ENCODE results near the gene BRF1. TPM values are rescaled to one million over a fixed set of nuclear protein-coding genes. Genes with fewer than 3 reads are reported as not detected.
"Not testable (repeated sequence)": the region's sequence is repeated elsewhere in the genome, so short reads cannot be mapped to it uniquely, and the experiment has no call there.

Gene BRF1
- polyA plus RNA-seq, 1 donor = 29.7 TPM

- no peak for DNase-seq
These were observed 32.3 kb upstream of the BRF1 start for GRCh38 chr14:105333020-105333490.

GRCh38 chr14:105332350-105332874, 31.6 kb upstream of the BRF1 start:
- no peak for DNase-seq

- no peak for DNase-seq
These were observed 31.0 kb upstream of the BRF1 start for GRCh38 chr14:105331575-105332349.

- DNase-seq = no peak
These were observed 29.7 kb upstream of the BRF1 start for GRCh38 chr14:105330491-105330895.

- DNase-seq = no peak
These were observed 28.8 kb upstream of the BRF1 start for GRCh38 chr14:105329411-105330150.

GRCh38 chr14:105328678-105329390, 28.0 kb upstream of the BRF1 start:
- DNase-seq = no peak

- no peak for DNase-seq
These were observed 27.4 kb upstream of the BRF1 start for GRCh38 chr14:105328070-105328677.

- DNase-seq = not testable (repeated sequence)
These were observed 26.9 kb upstream of the BRF1 start for GRCh38 chr14:105327695-105328045.

- DNase-seq = no peak
These were observed 26.3 kb upstream of the BRF1 start for GRCh38 chr14:105326891-105327694.

GRCh38 chr14:105326568-105326867, 25.7 kb upstream of the BRF1 start:
- no peak for DNase-seq

- no peak for DNase-seq
These were observed 25.1 kb upstream of the BRF1 start for GRCh38 chr14:105325716-105326567.

- DNase-seq = no peak
These were observed 24.5 kb upstream of the BRF1 start for GRCh38 chr14:105325303-105325702.

- no peak for DNase-seq
These were observed 24.1 kb upstream of the BRF1 start for GRCh38 chr14:105324871-105325270.

GRCh38 chr14:105324080-105324778, 23.4 kb upstream of the BRF1 start:
- DNase-seq = no peak

- DNase-seq = no peak
These were observed 22.9 kb upstream of the BRF1 start for GRCh38 chr14:105323663-105324062.

GRCh38 chr14:105322791-105323556, 22.2 kb upstream of the BRF1 start:
- DNase-seq = no peak

- no peak for DNase-seq
These were observed 16.7 kb upstream of the BRF1 start for GRCh38 chr14:105317546-105317945.

- no peak for DNase-seq
These were observed 16.2 kb upstream of the BRF1 start for GRCh38 chr14:105316968-105317510.

GRCh38 chr14:105316577-105316941, 15.8 kb upstream of the BRF1 start:
- DNase-seq = no peak

Measured in hindlimb muscle (tissue), 1 donor.